ENCODE data around the gene HIC1.

Gene HIC1

DNA sequence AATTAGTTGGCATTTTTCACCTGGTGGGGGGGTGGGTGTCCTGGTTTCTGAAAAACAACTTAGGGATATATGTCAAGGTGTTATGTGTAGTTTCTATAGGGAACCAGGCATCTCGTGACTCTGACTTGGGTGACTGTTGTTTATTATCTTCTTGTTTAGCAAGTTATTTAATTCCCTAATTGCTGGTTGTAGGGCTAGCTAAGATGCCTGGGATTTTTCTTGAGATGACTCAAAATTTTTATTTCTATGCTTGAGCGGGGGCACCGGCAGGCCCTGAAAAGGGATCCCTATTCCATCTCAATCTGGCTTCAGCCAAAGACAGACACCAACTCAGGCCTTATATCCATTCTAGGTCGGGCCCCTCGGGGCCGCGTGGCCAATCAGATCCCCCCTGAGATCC lies 21.8 kb upstream of the HIC1 start:
- TF ChIP-seq Cebpa-rat (IDR thresholded peaks at IDR 0.05) = no peak
- Histone ChIP-seq H3K27me3 (no peaks in the 10 kb centered on the region), H3K4me2 (peak overlapping the region; percentile 65), H3K4me1 (peaks cover 56% of the 10 kb centered on the region), H4K20me1 (peaks cover 34% of the 10 kb centered on the region; the same call in 1 of the 2 replicates), H3K27ac (peak overlapping the region; percentile 57), H3K9ac (peak overlapping the region; percentile 37), H3K4me3 (no peak overlapping the region), H3K36me3 (peaks cover 27% of the 10 kb centered on the region), H3K9me3 (no peaks in the 10 kb centered on the region)

DNA sequence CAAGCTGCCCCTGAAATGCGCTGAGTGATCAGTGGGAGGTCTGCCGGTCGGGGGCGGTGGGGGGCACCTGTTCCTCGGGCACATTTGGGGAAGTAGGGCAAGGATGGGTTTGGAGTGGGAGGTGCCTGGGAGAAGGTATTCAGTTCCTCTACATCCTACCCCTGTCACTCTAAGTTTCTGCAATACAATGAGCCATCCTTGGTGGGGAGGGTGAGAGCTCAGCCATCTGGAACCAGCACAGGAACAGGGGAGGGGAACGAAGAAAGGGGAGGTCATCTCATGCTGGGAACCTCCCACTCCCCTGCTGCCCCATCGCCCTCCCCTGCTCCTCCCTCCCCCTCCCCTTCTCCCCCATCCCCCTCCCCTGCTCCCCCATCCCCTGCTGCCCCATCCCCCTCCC lies 20.7 kb upstream of the HIC1 start:
- peaks cover 35% of the 10 kb centered on the region for H3K36me3 ChIP-seq
- H3K4me3 ChIP-seq = 0 out of 2 replicates have a peak overlapping the region, but pooled peaks have one; percentile 28
- H3K9ac ChIP-seq = peak overlapping the region; percentile 37; the same call in 1 of the 2 replicates
- H3K4me1 ChIP-seq = peaks cover 46% of the 10 kb centered on the region
- H3K9me3 ChIP-seq = no peaks in the 10 kb centered on the region
- peak overlapping the region; percentile 57 for H3K27ac ChIP-seq
- peak overlapping the region; percentile 65 for H3K4me2 ChIP-seq
- no peaks in the 10 kb centered on the region for H3K27me3 ChIP-seq
- no peak for TF ChIP-seq Cebpa-rat (IDR thresholded peaks at IDR 0.05)
- peaks cover 34% of the 10 kb centered on the region; the same call in 1 of the 2 replicates for H4K20me1 ChIP-seq

- no peak overlapping the region for H3K9ac ChIP-seq
- H3K9me3 ChIP-seq = no peaks in the 10 kb centered on the region
- peak overlapping the region; percentile 69 for H3K4me2 ChIP-seq
- TF ChIP-seq Cebpa-rat (IDR thresholded peaks at IDR 0.05) = no peak
- H3K4me1 ChIP-seq = peaks cover 40% of the 10 kb centered on the region
- H3K27me3 ChIP-seq = no peaks in the 10 kb centered on the region
- no peak overlapping the region for H3K4me3 ChIP-seq
- H3K36me3 ChIP-seq = peaks cover 42% of the 10 kb centered on the region
- H3K27ac ChIP-seq = no peak overlapping the region
- peaks cover 34% of the 10 kb centered on the region; the same call in 1 of the 2 replicates for H4K20me1 ChIP-seq
Observed at GRCh38 chr17:2034806-2035540, 19.9 kb upstream of the HIC1 start.

DNA sequence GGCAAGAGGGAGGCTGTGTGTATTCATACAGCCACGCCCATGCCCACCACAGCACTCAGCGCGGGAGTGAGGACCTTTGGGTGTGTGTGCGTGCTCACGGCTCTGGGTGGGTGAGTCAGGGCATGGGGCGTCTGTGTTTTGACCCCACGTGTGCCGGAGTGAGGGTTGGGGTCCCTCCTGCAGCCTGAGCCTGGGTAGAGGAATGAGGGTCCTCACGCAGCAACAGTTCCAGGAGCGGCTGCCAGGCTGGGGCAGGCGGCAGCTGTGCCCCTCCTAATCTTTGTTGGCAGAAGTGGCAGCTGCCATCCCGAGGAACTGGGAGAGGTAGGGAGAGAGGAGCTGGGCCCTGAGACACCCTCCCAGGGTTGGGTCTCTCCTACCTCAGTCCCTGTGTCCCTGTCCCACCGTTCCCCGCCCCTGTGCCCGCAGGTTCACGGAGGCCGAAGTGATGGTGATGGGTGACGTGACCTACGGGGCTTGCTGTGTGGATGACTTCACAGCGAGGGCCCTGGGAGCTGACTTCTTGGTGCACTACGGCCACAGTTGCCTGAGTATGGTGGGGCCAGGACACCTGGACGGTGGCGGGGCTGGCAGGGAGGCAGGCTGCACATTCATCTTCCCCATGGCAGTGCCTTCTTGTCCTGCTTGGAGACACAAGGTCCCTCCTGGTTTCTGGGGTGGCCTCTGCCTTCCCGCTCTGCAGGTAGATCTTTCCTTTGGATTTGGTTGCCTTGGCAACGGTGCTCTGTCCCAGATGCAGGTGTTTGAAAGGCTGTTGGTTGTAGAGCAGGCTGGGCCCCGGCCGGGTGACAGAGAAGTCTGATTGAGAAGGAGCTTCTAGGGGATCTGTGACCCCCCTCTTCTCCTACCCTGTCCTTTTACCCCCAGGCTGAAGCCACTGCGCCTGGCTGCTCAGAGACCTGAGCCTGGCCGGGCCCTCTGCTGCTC lies 19.1 kb upstream of the HIC1 start:
- no peak overlapping the region for H3K4me3 ChIP-seq
- peaks cover 50% of the 10 kb centered on the region for H3K36me3 ChIP-seq
- no peak for TF ChIP-seq Cebpa-rat (IDR thresholded peaks at IDR 0.05)
- no peak overlapping the region for H3K27ac ChIP-seq
- peaks cover 33% of the 10 kb centered on the region; the same call in 1 of the 2 replicates for H4K20me1 ChIP-seq
- peaks cover 42% of the 10 kb centered on the region for H3K4me1 ChIP-seq
- H3K9me3 ChIP-seq = no peaks in the 10 kb centered on the region
- H3K9ac ChIP-seq = no peak overlapping the region
- no peaks in the 10 kb centered on the region for H3K27me3 ChIP-seq
- no peak overlapping the region for H3K4me2 ChIP-seq

- TF ChIP-seq Cebpa-rat (IDR thresholded peaks at IDR 0.05) = no peak
- H3K4me3 ChIP-seq = no peak overlapping the region
- peaks cover 24% of the 10 kb centered on the region; the same call in 1 of the 2 replicates for H4K20me1 ChIP-seq
- H3K4me2 ChIP-seq = no peak overlapping the region
- H3K27ac ChIP-seq = no peak overlapping the region
- H3K4me1 ChIP-seq = peaks cover 36% of the 10 kb centered on the region
- peaks cover 52% of the 10 kb centered on the region for H3K36me3 ChIP-seq
- H3K27me3 ChIP-seq = no peaks in the 10 kb centered on the region
- no peaks in the 10 kb centered on the region for H3K9me3 ChIP-seq
- no peak overlapping the region for H3K9ac ChIP-seq
Observed at GRCh38 chr17:2037155-2037554, 17.7 kb upstream of the HIC1 start.

- peaks cover 21% of the 10 kb centered on the region; the same call in 1 of the 2 replicates for H4K20me1 ChIP-seq
- peaks cover 32% of the 10 kb centered on the region for H3K4me1 ChIP-seq
- H3K27me3 ChIP-seq = no peaks in the 10 kb centered on the region
- H3K4me3 ChIP-seq = no peak overlapping the region
- H3K4me2 ChIP-seq = no peak overlapping the region
- H3K9me3 ChIP-seq = no peaks in the 10 kb centered on the region
- 0 out of 2 replicates have a peak overlapping the region, but pooled peaks have one; percentile 6 for H3K9ac ChIP-seq
- H3K36me3 ChIP-seq = peaks cover 68% of the 10 kb centered on the region
- no peak overlapping the region for H3K27ac ChIP-seq
- no peak for TF ChIP-seq Cebpa-rat (IDR thresholded peaks at IDR 0.05)
Observed at GRCh38 chr17:2040219-2040827, 14.6 kb upstream of the HIC1 start.

GRCh38 chr17:2040942-2041560 lies 13.9 kb upstream of the HIC1 start:
- peak overlapping the region; percentile 85 for H3K4me3 ChIP-seq
- no peak overlapping the region for H3K27ac ChIP-seq

GRCh38 chr17:2041561-2042389 lies 13.1 kb upstream of the HIC1 start, which contains the start of gene OVCA2:
Gene OVCA2, plus strand, starts transcription at chr17:2042022. Its CDS starts 26 bp downstream, at chr17:2042048.
- no peaks in the 10 kb centered on the region for H3K27me3 ChIP-seq
- peaks cover 15% of the 10 kb centered on the region; the same call in 1 of the 2 replicates for H4K20me1 ChIP-seq
- peak within 1 kb of the TSS; percentile 95 for H3K27ac ChIP-seq
- H3K4me2 ChIP-seq = peak within 1 kb of the TSS; percentile 93
- no peak for TF ChIP-seq Cebpa-rat (IDR thresholded peaks at IDR 0.05)
- peak within 1 kb of the TSS; percentile 93 for H3K9ac ChIP-seq
- peak within 1 kb of the TSS; percentile 85 for H3K4me3 ChIP-seq
- no peaks in the 10 kb centered on the region for H3K9me3 ChIP-seq
- H3K4me1 ChIP-seq = peaks cover 32% of the 10 kb centered on the region
- peaks cover 55% of the 10 kb centered on the region for H3K36me3 ChIP-seq

More at GRCh38 chr17:2040942-2041560, 13.9 kb upstream of the HIC1 start:
- Histone ChIP-seq H3K4me1 (peaks cover 32% of the 10 kb centered on the region), H3K36me3 (peaks cover 62% of the 10 kb centered on the region), H3K4me2 (peak overlapping the region; percentile 93), H3K9ac (peak overlapping the region; percentile 93), H3K27me3 (no peaks in the 10 kb centered on the region), H4K20me1 (peaks cover 15% of the 10 kb centered on the region; the same call in 1 of the 2 replicates), H3K9me3 (no peaks in the 10 kb centered on the region)
- TF ChIP-seq Cebpa-rat (IDR thresholded peaks at IDR 0.05) = no peak
